MM.1S (cell line): ENCODE results near the gene ADCY10.

Source experiments
- DNase-seq: peaks from one replicate; pipeline ENCODE4 v3.0.0-alpha.2; 2015
- H2AFZ ChIP-seq: fragments of 300-600 bp; sonication (generic); 2 replicates; pipeline ENCODE4 v1.6.0; 2016; ENCODE audit warnings: antibody characterized with exemption, low read length
- H3F3A ChIP-seq: fragments of 300-600 bp; sonication (generic); 2 replicates; pipeline ENCODE4 v1.6.1; 2016; ENCODE audit warnings: mild to moderate bottlenecking, antibody characterized with exemption, low read length, moderate library complexity, mixed read lengths; ENCODE audit not compliant: insufficient read depth
- H3K27ac ChIP-seq: fragments of 300-600 bp; sonication (generic); 2 replicates; pipeline ENCODE4 v1.5.1; 2016; ENCODE audit warnings: mild to moderate bottlenecking, low read length
- H3K27me3 ChIP-seq: fragments of 300-600 bp; sonication (generic); replicated peaks from 2 replicates; pipeline ENCODE4 v1.6.0; 2016; ENCODE audit warnings: low read length; ENCODE audit not compliant: insufficient read depth
- H3K36me3 ChIP-seq: fragments of 300-600 bp; sonication (generic); replicated peaks from 2 replicates; pipeline ENCODE4 v1.6.1; 2016; ENCODE audit warnings: mild to moderate bottlenecking, low read length, mixed read lengths; ENCODE audit not compliant: insufficient read depth
- H3K4me1 ChIP-seq: fragments of 300-600 bp; sonication (generic); 2 replicates; pipeline ENCODE4 v1.6.1; 2016; ENCODE audit warnings: low read length, mixed read lengths
- H3K4me2 ChIP-seq: fragments of 300-600 bp; sonication (generic); 2 replicates; pipeline ENCODE4 v1.6.0; 2016; ENCODE audit warnings: low read depth, low read length
- H3K4me3 ChIP-seq: fragments of 300-600 bp; sonication (generic); 2 replicates; pipeline ENCODE4 v1.5.1; 2016; ENCODE audit warnings: low read length, mixed read lengths
- H3K79me2 ChIP-seq: fragments of 300-600 bp; sonication (generic); 2 replicates; pipeline ENCODE4 v1.6.1; 2016; ENCODE audit warnings: mixed run types, low read length, mixed read lengths
- H3K9ac ChIP-seq: fragments of 300-600 bp; sonication (generic); 2 replicates; pipeline ENCODE4 v1.6.1; 2016; ENCODE audit warnings: low read length, mixed read lengths
- H3K9me2 ChIP-seq: fragments of 300-600 bp; sonication (generic); replicated peaks from 2 replicates; pipeline ENCODE4 v1.6.1; 2016; ENCODE audit warnings: mild to moderate bottlenecking, low read length, mixed read lengths; ENCODE audit not compliant: insufficient read depth
- H3K9me3 ChIP-seq: fragments of 300-600 bp; sonication (generic); replicated peaks from 2 replicates; pipeline ENCODE4 v1.6.1; 2016; ENCODE audit warnings: mild to moderate bottlenecking, low read length, mixed read lengths; ENCODE audit not compliant: insufficient read depth
- H4K20me1 ChIP-seq: fragments of 300-600 bp; sonication (generic); 2 replicates; pipeline ENCODE4 v1.6.1; 2016; ENCODE audit warnings: mild to moderate bottlenecking, low read length, moderate library complexity, mixed read lengths; ENCODE audit not compliant: insufficient read depth
- EZH2 ChIP-seq: fragments of 300-600 bp; sonication (generic); optimal IDR thresholded peaks from 2 replicates; pipeline ENCODE3; 2017; ENCODE audit warnings: low read depth, mild to moderate bottlenecking, antibody characterized with exemption, low read length, mixed read lengths
- EZH2phosphoT487 ChIP-seq: fragments of 300-600 bp; sonication (generic); IDR thresholded peaks from 2 replicates; pipeline ENCODE4 v1.6.1; 2018; ENCODE audit warnings: antibody characterized with exemption, low read length
- TF ChIP-seq, protein P1 (sequence below): fragments of 300-600 bp; sonication (generic); IDR thresholded peaks from 2 replicates; pipeline ENCODE4 v1.5.1; 2016; ENCODE audit warnings: antibody characterized with exemption, low read length, mixed read lengths

Gene ADCY10

DNA sequence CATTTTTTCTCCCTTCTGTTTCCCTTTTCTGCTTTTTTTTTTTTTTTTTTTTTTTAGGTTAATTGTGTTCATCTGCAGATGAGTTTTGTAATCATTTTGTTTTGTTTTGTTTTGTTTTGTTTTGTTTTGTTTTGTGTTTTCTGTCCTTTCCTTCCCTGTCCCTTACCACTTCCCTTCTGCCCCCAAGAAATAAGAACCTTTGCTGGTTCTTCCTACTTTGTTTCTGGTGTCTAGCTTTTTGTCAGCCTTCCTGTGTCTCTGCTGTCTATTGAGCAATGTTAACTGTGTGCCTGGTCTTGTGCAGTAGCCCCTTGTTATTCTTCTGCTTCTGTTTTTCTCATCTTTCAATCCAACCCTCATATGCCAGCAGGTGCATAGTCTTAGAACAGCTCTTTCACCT lies 146.2 kb downstream of the ADCY10 start:
- no peak for DNase-seq
- Histone ChIP-seq H3K9me3 (no peaks in the 10 kb centered on the region), H3K9me2 (no peaks in the 10 kb centered on the region), H4K20me1 (no peaks in the 10 kb centered on the region), H3K4me1 (no peaks in the 10 kb centered on the region), H2AFZ (no peak overlapping the region), H3K27me3 (no peaks in the 10 kb centered on the region), H3K9ac (no peak overlapping the region), H3K4me2 (no peak overlapping the region), H3F3A (no peaks in the 10 kb centered on the region), H3K4me3 (no peak overlapping the region), H3K79me2 (no peaks in the 10 kb centered on the region), H3K27ac (no peak overlapping the region), H3K36me3 (no peaks in the 10 kb centered on the region)
- no peak for TF ChIP-seq EZH2
- TF ChIP-seq, protein P1, sequence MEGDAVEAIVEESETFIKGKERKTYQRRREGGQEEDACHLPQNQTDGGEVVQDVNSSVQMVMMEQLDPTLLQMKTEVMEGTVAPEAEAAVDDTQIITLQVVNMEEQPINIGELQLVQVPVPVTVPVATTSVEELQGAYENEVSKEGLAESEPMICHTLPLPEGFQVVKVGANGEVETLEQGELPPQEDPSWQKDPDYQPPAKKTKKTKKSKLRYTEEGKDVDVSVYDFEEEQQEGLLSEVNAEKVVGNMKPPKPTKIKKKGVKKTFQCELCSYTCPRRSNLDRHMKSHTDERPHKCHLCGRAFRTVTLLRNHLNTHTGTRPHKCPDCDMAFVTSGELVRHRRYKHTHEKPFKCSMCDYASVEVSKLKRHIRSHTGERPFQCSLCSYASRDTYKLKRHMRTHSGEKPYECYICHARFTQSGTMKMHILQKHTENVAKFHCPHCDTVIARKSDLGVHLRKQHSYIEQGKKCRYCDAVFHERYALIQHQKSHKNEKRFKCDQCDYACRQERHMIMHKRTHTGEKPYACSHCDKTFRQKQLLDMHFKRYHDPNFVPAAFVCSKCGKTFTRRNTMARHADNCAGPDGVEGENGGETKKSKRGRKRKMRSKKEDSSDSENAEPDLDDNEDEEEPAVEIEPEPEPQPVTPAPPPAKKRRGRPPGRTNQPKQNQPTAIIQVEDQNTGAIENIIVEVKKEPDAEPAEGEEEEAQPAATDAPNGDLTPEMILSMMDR: no peak
- TF ChIP-seq EZH2phosphoT487: no peak

DNA sequence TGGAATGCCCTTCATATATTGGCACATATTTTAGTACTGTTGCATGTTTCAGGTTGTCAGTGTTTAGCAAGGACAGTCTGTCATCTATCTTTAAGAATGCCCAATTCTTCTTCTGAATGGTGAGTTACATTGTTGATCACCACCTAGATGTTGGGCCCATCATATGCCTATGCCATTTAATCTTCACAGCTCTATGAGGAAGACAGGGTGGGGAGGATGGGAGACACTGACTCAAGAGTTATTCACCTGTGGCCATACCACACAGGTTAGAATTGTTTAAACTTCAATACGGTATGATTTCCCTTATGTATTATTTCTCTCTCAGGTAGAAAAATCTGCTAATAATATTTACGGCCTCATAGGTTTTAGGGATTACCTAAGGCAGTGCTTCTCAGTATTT lies 147.4 kb downstream of the ADCY10 start:
- Histone ChIP-seq H3K9ac (no peak overlapping the region), H4K20me1 (no peaks in the 10 kb centered on the region), H3K36me3 (no peaks in the 10 kb centered on the region), H3K9me3 (no peaks in the 10 kb centered on the region), H3K79me2 (no peaks in the 10 kb centered on the region), H3K4me1 (no peaks in the 10 kb centered on the region), H3K27ac (no peak overlapping the region), H3K27me3 (no peaks in the 10 kb centered on the region), H3K4me2 (no peak overlapping the region), H3F3A (no peaks in the 10 kb centered on the region), H3K4me3 (no peak overlapping the region), H2AFZ (no peak overlapping the region), H3K9me2 (no peaks in the 10 kb centered on the region)
- no peak for TF ChIP-seq EZH2
- TF ChIP-seq, protein P1: no peak
- TF ChIP-seq EZH2phosphoT487: no peak
- no peak for DNase-seq

- no peaks in the 10 kb centered on the region for H4K20me1 ChIP-seq
- no peak overlapping the region for H2AFZ ChIP-seq
- no peaks in the 10 kb centered on the region for H3K36me3 ChIP-seq
- no peaks in the 10 kb centered on the region for H3K4me1 ChIP-seq
- no peaks in the 10 kb centered on the region for H3K79me2 ChIP-seq
- H3K27ac ChIP-seq: no peak overlapping the region
- no peak for DNase-seq
- no peak overlapping the region for H3K4me2 ChIP-seq
- no peak overlapping the region for H3K4me3 ChIP-seq
- H3K27me3 ChIP-seq: no peaks in the 10 kb centered on the region
- no peaks in the 10 kb centered on the region for H3K9me3 ChIP-seq
- TF ChIP-seq EZH2phosphoT487 (no peak), EZH2 (no peak)
- TF ChIP-seq, protein P1: no peak
- no peaks in the 10 kb centered on the region for H3K9me2 ChIP-seq
- H3F3A ChIP-seq: no peaks in the 10 kb centered on the region
- H3K9ac ChIP-seq: no peak overlapping the region
Measured at GRCh38 chr1:167765496-167765895, 148.4 kb downstream of the ADCY10 start.
